ENCODE data around the gene ZNF578. TPM values are rescaled to one million over a fixed set of nuclear protein-coding genes. Genes with fewer than 3 reads are reported as not detected.
"Not testable (repeated sequence)": the region's sequence is repeated elsewhere in the genome, so short reads cannot be mapped to it uniquely, and the experiment has no call there.

The ZNF578 gene
- total RNA-seq, 2 donors from 2014 or later = 0.11 to 0.85 TPM

DNA sequence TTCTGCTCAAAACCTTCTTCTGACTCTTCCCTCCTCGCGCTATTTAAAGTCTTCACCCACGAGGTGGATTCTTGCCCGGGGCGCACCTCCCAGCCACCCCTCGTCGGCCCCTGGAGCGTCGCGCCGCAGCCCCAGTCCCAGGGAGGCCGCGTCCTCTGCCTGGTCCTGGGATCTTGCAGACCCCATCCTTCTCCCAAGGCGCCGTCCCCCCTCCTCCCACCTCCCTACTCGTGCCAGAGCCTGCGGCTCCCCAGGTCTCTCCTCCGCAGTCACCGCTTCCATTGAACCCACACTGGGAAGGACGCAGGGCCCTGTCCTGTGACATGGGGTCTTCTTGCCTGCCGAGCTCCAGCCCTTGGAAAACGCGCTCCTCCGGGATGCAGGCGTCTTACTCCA lies 74.6 kb downstream of the ZNF578 start:
- peak overlapping the region; percentile 82 for H3K27ac Mint-ChIP-seq
- peaks cover 28% of the 10 kb centered on the region for H3K36me3 Mint-ChIP-seq (ENCODE audit: low read depth)
- H3K4me1 Mint-ChIP-seq = peaks cover 11% of the 10 kb centered on the region
- H3K9me3 Mint-ChIP-seq = no peaks in the 10 kb centered on the region
- peak overlapping the region; percentile 85 for H3K4me3 Mint-ChIP-seq
- no peaks in the 10 kb centered on the region for H3K27me3 Mint-ChIP-seq
- no peak for ATAC-seq (replicated peaks)

DNA sequence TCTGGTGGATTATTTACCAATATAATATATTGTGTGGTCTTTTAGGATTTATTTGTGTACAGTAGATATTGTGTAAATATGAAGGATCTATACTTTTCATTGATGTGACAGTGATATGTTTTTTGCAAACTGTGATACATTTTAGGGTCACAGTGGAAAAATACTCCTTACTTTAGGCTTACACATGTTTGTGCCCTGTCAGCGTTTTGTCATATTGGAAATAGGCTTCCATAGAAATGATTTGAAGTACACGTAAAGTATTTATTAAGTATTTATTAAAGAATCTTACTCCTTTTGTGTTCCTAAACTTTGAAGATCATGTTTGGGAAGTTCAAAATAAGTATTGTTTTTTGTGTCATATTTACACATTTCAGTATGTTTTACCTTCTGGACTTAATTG lies 79.1 kb downstream of the ZNF578 start:
- H3K27ac Mint-ChIP-seq = no peak overlapping the region
- no peaks in the 10 kb centered on the region for H3K9me3 Mint-ChIP-seq
- ATAC-seq (replicated peaks) = no peak
- no peak overlapping the region for H3K4me3 Mint-ChIP-seq
- peaks cover 60% of the 10 kb centered on the region for H3K36me3 Mint-ChIP-seq (ENCODE audit: low read depth)
- no peaks in the 10 kb centered on the region for H3K27me3 Mint-ChIP-seq
- peaks cover 23% of the 10 kb centered on the region for H3K4me1 Mint-ChIP-seq

DNA sequence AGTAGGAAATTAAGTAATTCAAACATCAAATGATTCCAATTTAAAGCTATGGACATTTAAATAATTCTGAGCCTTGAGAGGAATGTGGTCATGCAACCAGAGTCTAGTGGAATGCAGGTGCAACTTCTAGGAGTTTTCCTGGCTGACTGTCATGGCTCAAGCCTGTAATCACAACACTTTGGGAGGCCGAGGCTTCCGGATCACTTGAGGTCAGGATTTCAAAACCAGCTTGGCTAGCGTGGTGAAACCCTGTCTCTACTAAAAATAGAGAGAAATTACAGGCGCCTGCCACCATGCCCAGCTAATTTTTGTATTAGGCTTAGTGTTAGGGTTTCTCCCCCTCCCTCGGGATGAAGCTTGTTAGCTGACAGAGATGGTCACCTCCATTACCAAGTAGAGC lies 80.5 kb downstream of the ZNF578 start:
- Mint-ChIP-seq H3K9me3 (no peaks in the 10 kb centered on the region), H3K36me3 (ENCODE audit: low read depth) (peaks cover 58% of the 10 kb centered on the region), H3K4me1 (peaks cover 20% of the 10 kb centered on the region), H3K27me3 (no peaks in the 10 kb centered on the region), H3K4me3 (peak overlapping the region; percentile 94), H3K27ac (no peak overlapping the region)
- no peak for ATAC-seq (replicated peaks)

DNA sequence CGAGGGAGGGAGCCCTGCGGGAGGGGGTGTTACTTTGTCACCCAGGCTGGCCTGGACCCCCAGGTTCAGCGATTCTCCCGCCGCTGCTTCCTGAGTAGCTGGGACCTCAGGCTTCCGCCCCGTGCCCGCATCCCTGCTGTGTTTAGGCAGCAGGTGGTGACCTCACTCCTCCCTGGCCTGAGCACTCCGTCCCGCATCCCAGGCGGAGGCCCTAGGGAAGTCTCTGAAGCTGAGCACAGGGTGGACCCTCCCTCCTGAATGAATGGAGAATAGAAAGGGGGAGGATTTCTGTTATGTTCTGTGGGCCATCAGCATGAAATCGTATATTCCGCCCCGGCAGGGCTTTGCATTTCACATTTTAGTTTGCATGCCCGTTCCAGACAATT lies 82.0 kb downstream of the ZNF578 start:
- H3K9me3 Mint-ChIP-seq, H3K27me3 Mint-ChIP-seq: not testable (repeated sequence)
- peak; percentile 4 for ATAC-seq (replicated peaks)
- H3K27ac Mint-ChIP-seq = peak overlapping the region; percentile 91
- peaks cover 17% of the 10 kb centered on the region for H3K4me1 Mint-ChIP-seq
- H3K4me3 Mint-ChIP-seq = peak overlapping the region; percentile 94
- peaks cover 61% of the 10 kb centered on the region for H3K36me3 Mint-ChIP-seq (ENCODE audit: low read depth)

DNA sequence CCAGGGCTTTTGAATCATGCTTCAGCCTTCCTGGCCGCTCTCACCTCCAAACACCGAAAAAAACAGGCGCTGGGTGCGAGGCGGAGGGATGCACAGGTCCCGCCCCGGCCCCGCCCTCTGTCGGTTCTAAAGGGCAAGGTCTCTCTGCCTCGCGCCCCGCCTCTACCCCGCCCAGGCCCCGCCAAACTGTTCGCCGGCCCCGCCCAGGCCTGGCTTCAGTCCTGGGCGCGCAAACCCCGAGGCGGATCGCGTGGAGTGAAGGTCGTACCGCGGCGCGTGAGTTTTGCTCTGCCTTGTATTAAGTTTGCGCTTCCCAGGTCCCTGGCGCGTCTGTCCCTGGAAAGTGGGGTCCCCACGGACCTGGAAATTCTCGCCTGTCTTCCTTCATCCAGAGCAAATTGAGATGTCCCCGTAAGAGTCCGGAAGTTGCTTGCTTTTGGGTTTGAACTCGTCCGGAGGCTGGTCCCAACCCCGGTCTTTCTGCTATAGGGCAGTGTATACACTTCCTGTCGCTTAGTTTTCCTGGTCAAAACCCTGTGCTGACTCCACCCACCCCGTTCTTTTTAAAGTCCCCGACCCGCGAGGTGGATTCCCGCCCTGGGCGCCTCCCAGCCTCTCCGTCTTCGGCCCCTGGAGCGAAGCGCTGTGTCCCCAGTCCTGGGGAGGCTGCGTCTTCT lies 82.6 kb downstream of the ZNF578 start:
- Mint-ChIP-seq H3K9me3 (no peaks in the 10 kb centered on the region), H3K36me3 (ENCODE audit: low read depth) (peaks cover 67% of the 10 kb centered on the region), H3K4me1 (peaks cover 17% of the 10 kb centered on the region), H3K27me3 (no peaks in the 10 kb centered on the region), H3K27ac (peak overlapping the region; percentile 91), H3K4me3 (peak overlapping the region; percentile 94)
- ATAC-seq (replicated peaks) = peak; percentile 97

DNA sequence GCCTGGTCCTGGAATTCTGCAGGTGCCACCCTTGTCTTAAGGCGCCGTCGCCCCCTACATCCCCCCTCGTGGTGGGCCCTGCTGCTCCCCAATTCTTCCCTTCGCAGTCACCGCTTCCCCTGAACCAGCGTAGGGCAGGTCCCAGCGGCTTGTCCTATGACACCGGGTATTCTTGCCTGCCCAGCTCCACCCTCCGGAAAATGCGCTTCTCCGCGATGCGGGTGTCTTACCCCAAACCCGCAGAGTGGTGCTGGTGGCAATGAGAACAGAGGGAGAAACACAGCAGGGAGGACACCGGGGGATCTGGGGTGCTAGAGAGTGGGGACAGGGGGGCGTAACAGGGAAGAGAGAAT lies 83.1 kb downstream of the ZNF578 start:
- H3K36me3 Mint-ChIP-seq (ENCODE audit: low read depth) = peaks cover 72% of the 10 kb centered on the region
- peak overlapping the region; percentile 94 for H3K4me3 Mint-ChIP-seq
- peak overlapping the region; percentile 91 for H3K27ac Mint-ChIP-seq
- peak; percentile 49 for ATAC-seq (replicated peaks)
- no peaks in the 10 kb centered on the region for H3K9me3 Mint-ChIP-seq
- peaks cover 17% of the 10 kb centered on the region for H3K4me1 Mint-ChIP-seq
- no peaks in the 10 kb centered on the region for H3K27me3 Mint-ChIP-seq

DNA sequence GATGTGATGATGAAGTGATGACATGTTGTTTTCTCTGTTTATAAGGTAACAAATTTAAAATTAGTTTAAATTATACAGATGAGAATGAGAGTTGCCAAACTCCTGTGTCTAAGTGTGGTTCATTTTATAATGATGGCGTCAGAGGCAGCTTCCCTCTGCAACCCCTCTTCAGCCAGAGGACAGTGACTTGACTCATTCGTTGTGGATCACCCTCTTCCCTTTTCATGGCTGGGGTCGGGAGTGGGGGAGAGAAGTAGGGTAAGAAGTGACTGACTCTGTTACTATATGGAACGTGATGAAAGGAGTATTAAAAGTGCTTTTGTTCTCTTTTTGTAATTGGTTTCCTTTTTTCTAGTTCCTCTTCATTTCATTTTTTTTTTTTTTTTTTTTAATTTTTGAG lies 85.5 kb downstream of the ZNF578 start:
- Mint-ChIP-seq H3K4me1 (peaks cover 32% of the 10 kb centered on the region), H3K36me3 (ENCODE audit: low read depth) (peaks cover 72% of the 10 kb centered on the region)
- not testable (repeated sequence) for H3K27ac Mint-ChIP-seq; H3K27me3 Mint-ChIP-seq; H3K9me3 Mint-ChIP-seq; ATAC-seq (replicated peaks); H3K4me3 Mint-ChIP-seq

DNA sequence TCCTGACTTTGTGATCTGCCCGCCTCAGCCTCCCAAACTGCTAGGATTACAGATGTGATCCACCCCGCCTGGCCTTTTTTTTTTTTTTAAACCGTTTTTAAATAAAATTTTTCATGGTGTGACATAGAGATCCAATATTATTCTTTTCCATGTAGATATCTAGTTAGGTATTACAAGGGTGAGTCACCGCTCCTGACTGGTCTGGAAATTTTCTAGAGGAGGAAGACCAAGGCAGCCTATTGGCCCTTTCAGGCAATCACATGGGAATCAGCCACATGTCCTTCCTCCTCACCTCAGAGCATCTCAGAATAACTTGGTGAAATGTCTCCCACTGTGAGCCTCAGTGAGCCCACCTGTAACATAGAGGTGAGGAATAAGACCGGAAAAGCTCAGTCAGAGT lies 87.8 kb downstream of the ZNF578 start:
- not testable (repeated sequence) for ATAC-seq (replicated peaks); H3K27me3 Mint-ChIP-seq; H3K4me3 Mint-ChIP-seq; H3K27ac Mint-ChIP-seq; H3K9me3 Mint-ChIP-seq
- Mint-ChIP-seq H3K36me3 (ENCODE audit: low read depth) (peaks cover 81% of the 10 kb centered on the region), H3K4me1 (peaks cover 32% of the 10 kb centered on the region)

DNA sequence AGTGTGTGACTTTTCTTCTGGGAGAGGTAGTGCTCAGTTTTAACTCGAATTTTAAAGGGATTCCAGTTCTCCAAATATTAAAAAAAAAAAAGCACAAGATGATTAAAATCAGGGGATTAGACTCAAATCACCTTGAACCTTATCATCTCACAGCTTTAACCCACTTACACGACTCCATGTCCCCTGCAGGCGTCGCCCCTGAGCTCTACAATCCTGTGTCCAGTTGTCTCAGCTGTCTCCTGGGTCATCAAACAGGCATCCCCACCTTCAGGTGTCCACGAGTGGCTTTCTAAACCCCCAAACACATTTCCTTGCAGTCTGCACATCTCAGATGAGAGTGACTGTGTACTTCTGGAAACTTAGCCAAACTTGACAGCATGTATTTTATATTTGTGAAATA lies 88.3 kb downstream of the ZNF578 start:
- peaks cover 81% of the 10 kb centered on the region for H3K36me3 Mint-ChIP-seq (ENCODE audit: low read depth)
- peaks cover 28% of the 10 kb centered on the region for H3K4me1 Mint-ChIP-seq
- H3K9me3 Mint-ChIP-seq = no peaks in the 10 kb centered on the region
- ATAC-seq (replicated peaks) = no peak
- no peak overlapping the region for H3K4me3 Mint-ChIP-seq
- no peak overlapping the region for H3K27ac Mint-ChIP-seq
- H3K27me3 Mint-ChIP-seq = no peaks in the 10 kb centered on the region

DNA sequence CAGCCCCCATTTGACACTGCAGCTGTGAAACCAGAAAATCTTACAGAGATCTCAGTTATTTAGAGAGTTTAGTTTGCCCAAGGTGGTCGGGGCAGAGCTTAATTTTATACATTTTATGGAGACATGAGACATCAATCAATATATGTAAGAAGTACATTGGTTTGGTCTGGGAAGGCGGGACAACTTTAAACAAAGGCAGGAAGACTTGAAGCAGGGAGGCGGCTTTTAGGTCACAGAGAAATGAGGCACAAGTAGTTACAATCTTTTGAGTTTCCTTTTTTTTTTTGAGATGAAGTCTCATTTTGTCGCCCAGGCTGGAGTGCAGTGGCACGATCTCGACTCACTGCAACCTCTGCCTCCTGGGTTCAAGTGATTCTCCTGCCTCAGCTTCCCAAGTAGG lies 89.2 kb downstream of the ZNF578 start:
- H3K4me3 Mint-ChIP-seq = peak overlapping the region; percentile 52
- H3K9me3 Mint-ChIP-seq; ATAC-seq (replicated peaks); H3K27me3 Mint-ChIP-seq: not testable (repeated sequence)
- peaks cover 84% of the 10 kb centered on the region for H3K36me3 Mint-ChIP-seq (ENCODE audit: low read depth)
- peak overlapping the region; percentile 74 for H3K27ac Mint-ChIP-seq
- peaks cover 20% of the 10 kb centered on the region for H3K4me1 Mint-ChIP-seq

DNA sequence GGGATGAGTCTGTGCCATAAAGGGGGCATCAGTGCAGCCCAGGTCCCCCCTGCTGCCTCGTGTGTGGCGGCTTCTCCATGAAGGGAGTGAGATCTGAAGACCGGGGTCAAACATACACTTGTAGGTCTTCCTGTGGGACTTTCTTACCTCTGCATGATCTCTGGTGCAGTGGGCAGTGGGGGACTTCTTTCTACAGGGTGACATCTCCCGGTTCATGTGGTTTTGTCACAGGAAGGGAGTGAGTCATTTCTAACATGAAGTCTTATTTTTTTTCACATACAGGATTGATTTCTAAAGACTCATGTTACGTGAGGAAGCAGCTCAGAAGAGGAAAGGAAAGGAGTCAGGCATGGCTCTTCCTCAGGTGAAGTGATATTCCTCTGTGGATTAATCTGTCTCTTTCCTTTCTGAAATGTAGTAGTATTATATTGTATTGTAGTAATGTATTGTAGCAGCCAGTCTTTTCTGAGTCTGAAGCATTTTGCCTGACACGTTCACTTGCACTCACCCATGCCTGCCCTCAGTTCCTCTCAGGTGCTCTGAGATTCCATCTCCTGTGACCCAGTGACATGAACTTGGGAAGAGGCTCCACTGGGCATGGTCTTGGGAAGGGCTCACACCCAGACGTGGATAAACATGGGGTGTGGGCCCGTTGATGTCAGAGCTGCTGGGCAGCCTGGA lies 89.8 kb downstream of the ZNF578 start:
- peak overlapping the region; percentile 52 for H3K4me3 Mint-ChIP-seq
- H3K27me3 Mint-ChIP-seq = no peaks in the 10 kb centered on the region
- H3K4me1 Mint-ChIP-seq = peaks cover 20% of the 10 kb centered on the region
- H3K9me3 Mint-ChIP-seq = no peaks in the 10 kb centered on the region
- ATAC-seq (replicated peaks) = peak; percentile 98
- H3K36me3 Mint-ChIP-seq (ENCODE audit: low read depth) = peaks cover 90% of the 10 kb centered on the region
- H3K27ac Mint-ChIP-seq = peak overlapping the region; percentile 74

DNA sequence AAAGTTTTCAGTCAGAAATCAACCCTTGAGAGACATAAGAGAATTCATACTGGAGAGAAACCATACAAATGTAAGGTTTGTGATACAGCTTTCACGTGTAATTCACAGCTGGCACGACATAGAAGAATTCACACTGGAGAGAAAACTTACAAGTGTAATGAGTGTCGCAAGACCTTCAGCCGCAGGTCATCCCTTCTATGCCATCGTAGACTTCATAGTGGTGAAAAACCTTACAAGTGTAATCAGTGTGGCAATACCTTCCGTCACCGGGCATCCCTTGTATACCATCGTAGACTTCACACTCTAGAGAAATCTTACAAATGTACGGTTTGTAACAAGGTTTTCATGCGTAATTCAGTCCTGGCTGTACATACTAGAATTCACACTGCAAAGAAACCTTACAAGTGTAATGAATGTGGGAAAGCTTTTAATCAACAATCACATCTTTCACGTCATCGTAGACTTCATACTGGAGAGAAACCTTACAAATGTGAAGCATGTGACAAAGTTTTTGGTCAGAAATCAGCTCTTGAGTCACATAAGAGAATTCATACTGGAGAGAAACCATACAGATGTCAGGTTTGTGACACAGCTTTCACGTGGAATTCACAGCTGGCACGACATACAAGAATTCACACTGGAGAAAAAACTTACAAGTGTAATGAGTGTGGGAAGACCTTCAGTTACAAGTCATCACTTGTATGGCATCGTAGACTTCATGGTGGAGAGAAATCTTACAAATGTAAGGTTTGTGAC lies 101.0 kb downstream of the ZNF578 start:
- Mint-ChIP-seq H3K27ac (no peak overlapping the region), H3K4me1 (no peaks in the 10 kb centered on the region), H3K9me3 (peaks cover 30% of the 10 kb centered on the region), H3K27me3 (no peaks in the 10 kb centered on the region), H3K36me3 (ENCODE audit: low read depth) (peaks cover 93% of the 10 kb centered on the region), H3K4me3 (no peak overlapping the region)
- ATAC-seq (replicated peaks) = no peak

DNA sequence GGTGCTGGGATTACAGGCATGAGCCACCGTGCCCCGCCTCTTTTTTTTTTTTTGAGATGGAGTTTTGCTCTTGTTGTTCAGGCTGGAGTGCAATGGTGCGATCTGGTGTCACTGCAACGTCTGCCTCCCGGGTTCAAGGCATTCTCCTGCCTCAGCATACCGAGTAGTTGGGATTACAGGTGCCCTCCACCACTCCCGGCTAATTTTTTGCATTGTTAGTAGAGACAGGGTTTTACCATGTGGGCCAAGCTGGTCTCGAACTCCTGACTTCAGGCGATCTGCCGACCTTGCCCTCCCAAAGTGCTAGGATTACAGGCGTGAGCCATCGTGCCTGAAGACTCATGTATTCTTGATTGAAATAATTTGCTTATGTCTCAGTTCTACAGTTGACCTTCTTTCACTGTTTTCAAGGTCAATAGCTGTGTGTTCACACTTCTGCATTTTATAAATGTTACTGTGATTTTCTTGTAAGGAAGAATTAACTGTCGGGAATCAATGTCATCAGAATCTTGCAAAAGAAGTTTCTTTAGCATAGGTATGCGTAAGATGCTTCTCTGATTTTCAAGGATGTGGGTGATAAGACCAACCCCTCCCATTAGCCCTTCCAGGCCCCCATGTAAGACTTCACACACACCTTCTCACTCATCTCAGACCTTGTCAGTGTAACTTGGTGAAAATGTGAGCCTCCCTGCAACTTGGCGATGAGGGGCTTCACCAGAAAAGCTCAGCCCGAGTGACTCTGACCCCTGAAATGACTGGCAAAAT lies 104.1 kb downstream of the ZNF578 start:
- Mint-ChIP-seq H3K4me3 (no peak overlapping the region), H3K27ac (no peak overlapping the region), H3K9me3 (peaks cover 27% of the 10 kb centered on the region), H3K27me3 (no peaks in the 10 kb centered on the region), H3K36me3 (ENCODE audit: low read depth) (peaks cover 90% of the 10 kb centered on the region), H3K4me1 (no peaks in the 10 kb centered on the region)
- ATAC-seq (replicated peaks) = no peak

DNA sequence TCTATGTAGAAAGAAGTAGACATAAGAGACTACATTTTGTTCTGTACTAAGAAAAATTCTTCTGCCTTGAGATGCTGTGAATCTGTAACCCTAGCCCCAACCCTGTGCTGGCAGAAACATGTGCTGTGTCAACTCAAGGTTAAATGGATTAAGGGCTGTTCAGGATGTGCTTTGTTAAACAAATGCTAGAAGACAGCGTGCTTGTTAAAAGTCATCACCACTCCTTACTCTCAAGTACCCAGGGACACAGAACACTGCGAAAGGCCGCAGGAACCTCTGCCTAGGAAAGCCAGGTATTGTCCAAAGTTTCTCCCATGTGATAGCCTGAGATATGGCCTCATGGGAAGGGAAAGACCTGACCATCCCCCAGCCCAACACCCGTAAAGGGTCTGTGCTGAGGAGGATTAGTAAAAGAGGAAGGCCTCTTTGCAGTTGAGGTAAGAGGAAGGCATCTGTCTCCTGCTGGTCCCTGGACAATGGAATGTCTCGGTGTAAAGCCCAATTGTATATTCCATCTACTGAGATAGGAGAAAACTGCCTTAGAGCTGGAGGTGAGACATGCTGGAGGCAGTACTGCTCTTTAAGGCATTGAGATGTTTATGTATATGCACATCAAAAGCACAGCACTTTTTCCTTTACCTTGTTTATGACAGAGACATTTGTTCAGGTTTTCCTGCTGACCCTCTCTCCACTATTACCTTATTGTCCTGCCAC lies 105.5 kb downstream of the ZNF578 start:
- peaks cover 89% of the 10 kb centered on the region for H3K36me3 Mint-ChIP-seq (ENCODE audit: low read depth)
- not testable (repeated sequence) for ATAC-seq (replicated peaks); H3K4me3 Mint-ChIP-seq; H3K4me1 Mint-ChIP-seq; H3K27ac Mint-ChIP-seq; H3K27me3 Mint-ChIP-seq
- H3K9me3 Mint-ChIP-seq = peaks cover 29% of the 10 kb centered on the region
